AG09309 (cell line): ENCODE results near the gene ANKRD33B.

Experiments
- DNase-seq: peaks from one replicate; pipeline ENCODE4 v3.0.0-alpha.2; 2010; ENCODE audit warnings: low read depth
- H3K4me3 ChIP-seq: 2 replicates; pipeline ENCODE4 v1.5.1; 2011; ENCODE audit warnings: mild to moderate bottlenecking, low read depth, low read length, moderate library complexity; ENCODE audit not compliant: control insufficient read depth
- CTCF ChIP-seq: IDR thresholded peaks from 2 replicates; pipeline ENCODE4 v1.5.1; 2011; ENCODE audit warnings: mild to moderate bottlenecking, low read depth, low read length, inconsistent platforms; ENCODE audit not compliant: insufficient read depth, control insufficient read depth; ENCODE audit errors: missing control alignments

Gene ANKRD33B

GRCh38 chr5:10701567-10702039 is 137.7 kb downstream of the ANKRD33B start:
- DNase-seq, result no peak
- H3K4me3 ChIP-seq, result no peak overlapping the region
- peak; percentile 52 for TF ChIP-seq CTCF

- DNase-seq, result no peak
- H3K4me3 ChIP-seq, result no peak overlapping the region
- no peak for TF ChIP-seq CTCF
Observed at GRCh38 chr5:10702040-10702629, 138.3 kb downstream of the ANKRD33B start.

GRCh38 chr5:10702911-10703491 is 139.1 kb downstream of the ANKRD33B start:
- no peak for DNase-seq
- no peak overlapping the region for H3K4me3 ChIP-seq
- no peak for TF ChIP-seq CTCF

GRCh38 chr5:10703676-10704075 is 139.8 kb downstream of the ANKRD33B start:
- no peak for DNase-seq
- H3K4me3 ChIP-seq, result no peak overlapping the region

GRCh38 chr5:10704949-10705621 is 141.2 kb downstream of the ANKRD33B start:
- no peak overlapping the region for H3K4me3 ChIP-seq
- no peak for DNase-seq
- no peak for TF ChIP-seq CTCF

More at GRCh38 chr5:10703676-10704075, 139.8 kb downstream of the ANKRD33B start:
- no peak for TF ChIP-seq CTCF

GRCh38 chr5:10705747-10706146 is 141.9 kb downstream of the ANKRD33B start:
- no peak for DNase-seq
- no peak overlapping the region for H3K4me3 ChIP-seq
- TF ChIP-seq CTCF, result no peak

GRCh38 chr5:10706326-10706725 is 142.5 kb downstream of the ANKRD33B start:
- TF ChIP-seq CTCF, result no peak
- no peak overlapping the region for H3K4me3 ChIP-seq
- no peak for DNase-seq
